Activated B cell treated with CpG ODN at 0.5 μM for 24 hours (primary cell): ENCODE results near the gene CHRM1. TPM values are rescaled to one million over a fixed set of nuclear protein-coding genes. Genes with fewer than 3 reads are reported as not detected.

Experiments
- ATAC-seq: fragments of 200-7000 bp; cut with Tn5 transposase; one replicate; pipeline ENCODE4 v1.10.0; 2021; ENCODE audit warnings: low read depth, mild to moderate bottlenecking, moderate library complexity
- CTCF ChIA-PET: fragments of 350-600 bp; sonication (Branson Sonifier 250); formaldehyde crosslinking; loops from one replicate; lab custom pipeline; 2021; ENCODE audit warnings: antibody characterized with exemption; lab: Charles Lee
- POLR2A ChIA-PET: fragments of 350-600 bp; sonication (Branson Sonifier 250); formaldehyde crosslinking; loops from one replicate; lab custom pipeline; 2021; ENCODE audit warnings: antibody characterized with exemption; lab: Charles Lee
- DNase-seq: peaks from one replicate; pipeline ENCODE4 v3.0.0; 2022
- H3K27ac Mint-ChIP-seq: one replicate; pipeline ENCODE4 v1.8.0; 2020; ENCODE audit warnings: mixed read lengths
- H3K27me3 Mint-ChIP-seq: one replicate; pipeline ENCODE4 v1.8.0; 2021; ENCODE audit warnings: mixed read lengths
- H3K36me3 Mint-ChIP-seq: one replicate; pipeline ENCODE4 v1.8.0; 2021; ENCODE audit warnings: low read depth, mixed read lengths
- H3K4me1 Mint-ChIP-seq: one replicate; pipeline ENCODE4 v1.8.0; 2021; ENCODE audit warnings: mixed read lengths
- H3K4me3 Mint-ChIP-seq: one replicate; pipeline ENCODE4 v1.8.0; 2020; ENCODE audit warnings: mild to moderate bottlenecking, mixed read lengths
- H3K9me3 Mint-ChIP-seq: one replicate; pipeline ENCODE4 v1.8.0; 2020; ENCODE audit warnings: mixed read lengths
- CTCF ChIP-seq: fragments of 200-600 bp; IDR thresholded peaks from one replicate; pipeline ENCODE4 v1.8.0; 2022; ENCODE audit warnings: antibody characterized with exemption, mild to moderate bottlenecking
- intact Hi-C: fragments of 100-400 bp; cut with micrococcal nuclease; formaldehyde crosslinking; loops from one replicate; pipeline ENCODE4 v1.15.1; 2024
- total RNA-seq: library from RNA; stranded (reverse); gene quantifications from 2 replicates; pipeline ENCODE4 v1.2.3, GENCODE V29; 2022

Gene CHRM1
- total RNA-seq, 1 donor from 2014 or later: not detected

- no peak for TF ChIP-seq CTCF
- ATAC-seq: no peak
- CTCF ChIA-PET: no interaction called here
Observed at GRCh38 chr11:62911137-62912130, 9.7 kb downstream of the CHRM1 start.

GRCh38 chr11:62910141-62910882 lies 10.9 kb downstream of the CHRM1 start:
- Mint-ChIP-seq H3K4me1 (no peaks in the 10 kb centered on the region), H3K27me3 (peaks cover 24% of the 10 kb centered on the region), H3K4me3 (no peak overlapping the region), H3K36me3 (no peaks in the 10 kb centered on the region), H3K9me3 (no peaks in the 10 kb centered on the region), H3K27ac (no peak overlapping the region)
- DNase-seq (no peak), ATAC-seq (no peak)
- no peak for TF ChIP-seq CTCF
- intact Hi-C loops: no loop called here
- ChIA-PET POLR2A (no interaction called here), CTCF (interaction anchor here (0.8 kb wide), 1 partner anchor 113 kb away, joined by 3 read pairs; no protein-coding TSS in a partner anchor)

More at GRCh38 chr11:62911137-62912130, 9.7 kb downstream of the CHRM1 start:
- Mint-ChIP-seq H3K27me3 (peaks cover 21% of the 10 kb centered on the region), H3K4me3 (no peak overlapping the region), H3K9me3 (no peaks in the 10 kb centered on the region), H3K4me1 (no peaks in the 10 kb centered on the region), H3K36me3 (no peaks in the 10 kb centered on the region), H3K27ac (no peak overlapping the region)
- POLR2A ChIA-PET: no interaction called here
- no peak for DNase-seq
- intact Hi-C loops: no loop called here

- no peak for TF ChIP-seq CTCF
- peaks cover 30% of the 10 kb centered on the region for H3K27me3 Mint-ChIP-seq
- no peaks in the 10 kb centered on the region for H3K36me3 Mint-ChIP-seq
- no peaks in the 10 kb centered on the region for H3K9me3 Mint-ChIP-seq
- ChIA-PET POLR2A (no interaction called here), CTCF (interaction anchor here (1.2 to 6.8 kb wide), 2 partner anchors 66 to 112 kb away, joined by 7 to 227 read pairs; no protein-coding TSS in a partner anchor)
- DNase-seq: no peak
- no peak overlapping the region for H3K27ac Mint-ChIP-seq
- no peak overlapping the region for H3K4me3 Mint-ChIP-seq
- H3K4me1 Mint-ChIP-seq: no peaks in the 10 kb centered on the region
- ATAC-seq: peak; percentile 47
- intact Hi-C loops: loop anchor here (10.0 kb wide), 1 partner anchor 726 kb away; no protein-coding TSS in a partner anchor
Observed at GRCh38 chr11:62909107-62909894, 11.9 kb downstream of the CHRM1 start.

- ChIA-PET POLR2A (no interaction called here), CTCF (interaction anchor here (1.2 to 6.8 kb wide), 2 partner anchors 67 to 112 kb away, joined by 7 to 227 read pairs; no protein-coding TSS in a partner anchor)
- H3K36me3 Mint-ChIP-seq: no peaks in the 10 kb centered on the region
- no peaks in the 10 kb centered on the region for H3K4me1 Mint-ChIP-seq
- intact Hi-C loops: loop anchor here (10.0 kb wide), 1 partner anchor 726 kb away; no protein-coding TSS in a partner anchor
- no peak for ATAC-seq
- no peak for DNase-seq
- H3K27me3 Mint-ChIP-seq: peaks cover 35% of the 10 kb centered on the region
- no peaks in the 10 kb centered on the region for H3K9me3 Mint-ChIP-seq
- TF ChIP-seq CTCF: no peak
- H3K4me3 Mint-ChIP-seq: no peak overlapping the region
- H3K27ac Mint-ChIP-seq: no peak overlapping the region
Observed at GRCh38 chr11:62908468-62909072, 12.6 kb downstream of the CHRM1 start.
